HL-60 (cell line): Measurements from ENCODE around the gene TMEM116.

Source experiments
- CTCF ChIP-seq: IDR thresholded peaks from one replicate; pipeline ENCODE4 v1.5.1; 2011; ENCODE audit warnings: low read length, control low read depth, inconsistent platforms; ENCODE audit not compliant: insufficient read depth
- POLR2AphosphoS5 ChIP-seq: IDR thresholded peaks from 2 replicates; pipeline ENCODE4 v1.6.1; 2012; ENCODE audit warnings: low read depth
- REST ChIP-seq: IDR thresholded peaks from 2 replicates; pipeline ENCODE4 v1.6.1; 2012; ENCODE audit warnings: low read depth; ENCODE audit not compliant: insufficient replicate concordance

- TF ChIP-seq CTCF, result no peak
- no peak for TF ChIP-seq REST
- no peak for TF ChIP-seq POLR2AphosphoS5
Observed at GRCh38 chr12:111980598-111980997, 32.4 kb downstream of the TMEM116 start.
